Bronchial epithelial cell (primary cell): ENCODE results near the gene ALKBH5. TPM values are rescaled to one million over a fixed set of nuclear protein-coding genes. Genes with fewer than 3 reads are reported as not detected.

Source experiments
- DNase-seq: peaks from one replicate; pipeline ENCODE4 v3.0.0-alpha.2; 2010; ENCODE audit warnings: low read depth
- FAIRE-seq: peaks from 2 replicates; lab custom pipeline; 2011; peaks lifted over from hg19 to GRCh38; lab: Jason Lieb, UNC
- H3K27me3 ChIP-seq: 2 replicates; pipeline ENCODE4 v1.5.1; 2011; ENCODE audit warnings: low read length; ENCODE audit not compliant: control insufficient read depth, insufficient read depth
- H3K36me3 ChIP-seq: 2 replicates; pipeline ENCODE4 v1.5.1; 2011; ENCODE audit warnings: low read length; ENCODE audit not compliant: control insufficient read depth, insufficient read depth
- H3K4me3 ChIP-seq: 2 replicates; pipeline ENCODE4 v1.5.1; 2011; ENCODE audit warnings: mild to moderate bottlenecking, low read depth, low read length, control low read depth
- CTCF ChIP-seq: IDR thresholded peaks from 2 replicates; pipeline ENCODE4 v1.5.1; 2011; ENCODE audit warnings: mild to moderate bottlenecking, moderate library complexity, low read length, control low read depth, inconsistent platforms; ENCODE audit not compliant: insufficient read depth, severe bottlenecking
- total RNA-seq: library from RNA; depleted of rRNA; stranded (reverse); fragments of >200 nt; gene quantifications from 2 replicates; pipeline ENCODE4 v1.2.1, GENCODE V29; 2014

ALKBH5 gene
- total RNA-seq, 1 donor from 2014 or later: 104 TPM

GRCh38 chr17:18144261-18144660, 39.4 kb upstream of the ALKBH5 start:
- FAIRE-seq (no peak), DNase-seq (no peak)
- Histone ChIP-seq H3K27me3 (peaks cover 4% of the 10 kb centered on the region), H3K36me3 (no peaks in the 10 kb centered on the region), H3K4me3 (no peak overlapping the region)
- no peak for TF ChIP-seq CTCF

- DNase-seq (no peak), FAIRE-seq (no peak)
- H3K4me3 ChIP-seq: no peak overlapping the region
- H3K27me3 ChIP-seq: peaks cover 4% of the 10 kb centered on the region
- H3K36me3 ChIP-seq: no peaks in the 10 kb centered on the region
- no peak for TF ChIP-seq CTCF
Measured at GRCh38 chr17:18144855-18145254, 38.8 kb upstream of the ALKBH5 start.

DNA sequence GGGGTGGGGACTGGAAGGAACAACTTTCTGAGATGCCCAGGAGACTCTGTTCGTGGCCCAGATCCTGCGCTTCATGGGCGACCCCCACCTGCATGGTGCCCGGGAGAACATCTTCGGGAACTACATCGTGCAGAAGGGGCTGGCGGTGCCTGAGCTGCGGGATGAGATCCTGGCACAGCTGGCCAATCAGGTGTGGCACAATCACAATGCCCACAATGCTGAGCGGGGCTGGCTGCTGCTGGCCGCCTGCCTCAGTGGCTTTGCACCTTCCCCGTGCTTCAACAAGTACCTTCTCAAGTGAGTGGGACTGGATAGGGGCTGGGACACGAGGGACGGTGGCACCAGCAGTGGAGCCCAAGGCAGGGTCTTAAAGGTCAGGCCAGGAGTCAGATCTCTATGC, 37.8 kb upstream of the ALKBH5 start:
- Histone ChIP-seq H3K36me3 (no peaks in the 10 kb centered on the region), H3K27me3 (peaks cover 2% of the 10 kb centered on the region), H3K4me3 (no peak overlapping the region)
- TF ChIP-seq CTCF: no peak
- DNase-seq (no peak), FAIRE-seq (no peak)

GRCh38 chr17:18146259-18146658, 37.4 kb upstream of the ALKBH5 start:
- peaks cover 2% of the 10 kb centered on the region for H3K27me3 ChIP-seq
- H3K36me3 ChIP-seq: no peaks in the 10 kb centered on the region
- no peak for TF ChIP-seq CTCF
- DNase-seq: no peak
- no peak for FAIRE-seq
- H3K4me3 ChIP-seq: no peak overlapping the region

- no peak overlapping the region for H3K4me3 ChIP-seq
- peaks cover 2% of the 10 kb centered on the region for H3K27me3 ChIP-seq
- DNase-seq: no peak
- no peak for FAIRE-seq
- TF ChIP-seq CTCF: no peak
- H3K36me3 ChIP-seq: no peaks in the 10 kb centered on the region
Measured at GRCh38 chr17:18146980-18147379, 36.6 kb upstream of the ALKBH5 start.

DNA sequence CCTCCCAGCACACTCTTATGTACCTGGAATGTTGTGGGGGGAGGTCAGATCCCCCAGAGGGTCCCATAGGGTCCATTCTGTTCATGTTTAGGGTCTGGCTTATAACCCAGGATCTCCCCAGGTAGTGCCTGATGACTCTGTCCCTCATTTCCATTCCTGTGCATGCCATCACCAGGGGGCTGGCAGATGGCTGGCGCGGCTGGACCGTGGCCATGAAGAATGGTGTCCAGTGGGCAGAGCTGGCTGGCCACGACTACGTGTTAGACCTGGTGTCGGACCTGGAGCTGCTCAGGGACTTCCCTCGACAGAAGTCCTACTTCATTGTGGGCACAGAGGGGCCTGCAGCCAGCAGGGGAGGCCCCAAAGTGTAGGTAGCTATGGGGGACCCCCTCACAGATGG, 35.0 kb upstream of the ALKBH5 start:
- Histone ChIP-seq H3K27me3 (peaks cover 2% of the 10 kb centered on the region), H3K4me3 (no peak overlapping the region), H3K36me3 (no peaks in the 10 kb centered on the region)
- DNase-seq: no peak
- FAIRE-seq: no peak
- no peak for TF ChIP-seq CTCF
